Pulmonary artery endothelial cell (primary cell): ENCODE data around the gene MEAF6. TPM values are rescaled to one million over a fixed set of nuclear protein-coding genes. Genes with fewer than 3 reads are reported as not detected.
"Not testable (repeated sequence)": the region's sequence is repeated elsewhere in the genome, so short reads cannot be mapped to it uniquely, and the experiment has no call there.

Experiments used
- DNase-seq: peaks from one replicate; pipeline ENCODE4 v3.0.0-alpha.2; 2011; ENCODE audit warnings: low read depth, low spot score
- total RNA-seq: library from RNA; depleted of rRNA; stranded (reverse); fragments of >200 nt; gene quantifications from 2 replicates; pipeline ENCODE4 v1.2.3, GENCODE V29; 2014

MEAF6 gene
- total RNA-seq, 1 donor from 2014 or later: 41.0 TPM

DNA sequence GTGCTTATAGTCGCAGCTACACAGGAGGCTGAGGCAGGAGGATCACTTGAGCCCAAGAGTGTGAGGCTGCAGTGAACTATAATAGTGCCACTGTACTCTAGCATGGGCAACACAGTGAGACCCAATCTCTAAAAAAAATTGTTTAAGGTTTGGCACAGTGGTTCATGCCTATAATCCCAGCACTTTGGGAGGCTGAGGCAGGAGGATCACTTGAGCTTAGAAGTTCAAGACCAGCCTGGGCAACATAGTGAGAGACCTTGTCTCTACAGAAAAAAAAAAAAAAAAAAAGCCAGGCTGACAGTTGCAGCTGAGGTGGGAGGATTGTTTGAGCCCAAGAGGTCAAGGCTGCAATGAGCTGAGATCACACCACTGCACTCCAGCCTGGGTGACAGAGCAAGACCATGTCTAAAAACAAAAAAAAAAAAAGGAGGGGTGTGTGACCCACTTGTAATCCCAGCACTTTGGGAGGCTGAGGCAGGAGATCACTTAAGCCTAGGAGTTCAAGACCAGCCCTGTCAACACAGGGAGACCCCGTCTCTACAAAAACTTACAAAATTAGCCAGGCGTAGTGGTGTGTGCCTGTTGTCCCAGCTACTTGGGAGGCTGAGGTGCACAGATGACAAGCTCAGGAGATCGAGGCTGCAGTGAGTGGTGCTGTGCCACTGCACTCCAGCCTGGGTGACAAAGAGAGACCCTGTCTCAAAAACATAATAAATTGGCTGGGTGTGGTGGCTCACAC lies 18.0 kb upstream of the MEAF6 start:
- not testable (repeated sequence) for DNase-seq

DNA sequence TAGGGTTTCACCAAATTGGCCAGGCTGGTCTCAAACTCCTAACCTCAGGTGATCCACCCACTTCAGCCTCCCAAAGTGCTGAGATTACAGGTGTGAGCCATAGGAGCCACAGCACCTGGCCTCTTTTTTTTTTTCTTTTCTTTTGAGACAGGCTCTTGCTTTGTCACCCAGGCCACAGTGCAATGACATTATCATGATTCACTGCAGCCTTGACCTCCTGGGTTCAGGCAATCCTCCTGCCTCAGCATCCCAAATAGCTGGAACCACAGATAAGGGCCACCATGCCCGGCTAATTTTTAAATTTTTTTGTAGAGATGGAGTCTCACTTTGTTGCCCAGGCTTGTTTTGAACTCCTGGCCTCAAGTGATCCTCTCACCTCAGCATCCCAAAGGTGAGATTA lies 15.3 kb upstream of the MEAF6 start:
- not testable (repeated sequence) for DNase-seq

DNA sequence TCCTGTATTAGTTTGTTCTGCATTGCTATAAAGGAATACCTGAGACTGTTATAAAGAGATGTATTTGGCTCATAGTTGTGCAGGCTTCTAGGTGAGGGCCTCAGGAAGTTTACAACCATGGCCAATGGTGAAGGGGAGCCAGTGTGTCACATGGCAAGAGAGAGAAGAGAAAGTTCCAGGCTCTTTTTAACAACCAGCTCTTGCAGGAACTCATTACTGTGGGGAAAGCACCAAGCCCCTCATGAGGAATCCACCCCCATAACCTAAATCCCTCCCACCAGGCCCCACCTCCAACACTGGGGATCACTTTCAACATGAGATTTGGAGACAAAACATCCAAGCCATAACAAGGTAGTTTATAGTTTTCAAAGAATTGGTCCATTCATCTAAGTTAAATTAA lies 5.0 kb upstream of the MEAF6 start:
- DNase-seq: no peak

DNA sequence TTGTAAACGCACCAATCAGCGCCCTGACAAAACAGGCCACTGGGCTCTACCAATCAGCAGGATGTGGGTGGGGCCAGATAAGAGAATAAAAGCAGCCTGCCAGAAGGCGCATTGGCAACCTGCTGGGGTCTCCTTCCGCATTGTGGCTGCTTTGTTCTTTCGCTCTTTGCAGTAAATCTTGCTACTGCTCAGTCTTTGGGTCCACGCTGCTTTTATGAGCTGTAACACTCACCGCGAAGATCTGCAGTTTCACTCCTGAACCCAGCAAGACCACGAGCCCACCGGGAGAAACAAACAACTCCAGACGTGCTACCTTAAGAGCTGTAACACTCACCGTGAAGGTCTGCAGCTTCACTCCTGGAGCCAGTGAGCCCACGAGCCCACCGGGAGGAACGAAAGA lies 4.4 kb upstream of the MEAF6 start:
- not testable (repeated sequence) for DNase-seq

DNA sequence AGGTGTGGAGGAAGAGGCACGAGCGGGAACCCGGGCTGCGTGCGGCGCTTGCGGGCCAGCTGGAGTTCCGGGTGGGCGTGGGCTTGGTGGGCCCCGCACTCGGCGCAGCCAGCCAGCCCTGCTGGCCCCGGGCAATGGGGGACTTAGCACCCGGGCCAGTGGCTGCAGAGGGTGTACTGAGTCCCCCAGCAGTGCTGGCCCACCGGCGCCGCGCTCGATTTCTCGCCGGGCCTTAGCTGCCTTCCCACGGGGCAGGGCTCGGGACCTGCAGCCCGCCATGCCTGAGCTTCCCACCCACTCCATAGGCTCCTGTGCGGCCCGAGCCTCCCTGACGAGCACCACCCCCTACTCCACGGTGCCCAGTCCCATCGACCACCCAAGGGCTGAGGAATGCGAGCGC lies 3.7 kb upstream of the MEAF6 start:
- DNase-seq: not testable (repeated sequence)

DNA sequence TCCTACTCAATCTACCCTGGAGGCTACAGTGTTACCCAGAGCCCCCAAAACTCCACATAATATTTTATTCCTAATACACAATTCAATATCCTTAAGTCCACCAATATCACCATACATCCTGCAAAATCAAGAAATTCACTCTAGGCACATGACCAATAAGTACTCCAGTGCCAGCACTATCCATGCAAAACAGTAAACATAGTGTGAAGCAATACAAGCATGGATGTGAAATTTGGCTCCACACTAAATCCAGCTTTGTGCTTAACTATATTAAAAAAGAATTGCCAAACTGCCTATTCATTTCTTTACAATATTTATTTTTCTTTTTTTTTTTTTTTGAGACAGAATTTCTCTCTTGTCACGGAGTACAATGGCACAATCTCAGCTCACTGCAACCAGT lies 3.0 kb upstream of the MEAF6 start:
- DNase-seq: no peak

DNA sequence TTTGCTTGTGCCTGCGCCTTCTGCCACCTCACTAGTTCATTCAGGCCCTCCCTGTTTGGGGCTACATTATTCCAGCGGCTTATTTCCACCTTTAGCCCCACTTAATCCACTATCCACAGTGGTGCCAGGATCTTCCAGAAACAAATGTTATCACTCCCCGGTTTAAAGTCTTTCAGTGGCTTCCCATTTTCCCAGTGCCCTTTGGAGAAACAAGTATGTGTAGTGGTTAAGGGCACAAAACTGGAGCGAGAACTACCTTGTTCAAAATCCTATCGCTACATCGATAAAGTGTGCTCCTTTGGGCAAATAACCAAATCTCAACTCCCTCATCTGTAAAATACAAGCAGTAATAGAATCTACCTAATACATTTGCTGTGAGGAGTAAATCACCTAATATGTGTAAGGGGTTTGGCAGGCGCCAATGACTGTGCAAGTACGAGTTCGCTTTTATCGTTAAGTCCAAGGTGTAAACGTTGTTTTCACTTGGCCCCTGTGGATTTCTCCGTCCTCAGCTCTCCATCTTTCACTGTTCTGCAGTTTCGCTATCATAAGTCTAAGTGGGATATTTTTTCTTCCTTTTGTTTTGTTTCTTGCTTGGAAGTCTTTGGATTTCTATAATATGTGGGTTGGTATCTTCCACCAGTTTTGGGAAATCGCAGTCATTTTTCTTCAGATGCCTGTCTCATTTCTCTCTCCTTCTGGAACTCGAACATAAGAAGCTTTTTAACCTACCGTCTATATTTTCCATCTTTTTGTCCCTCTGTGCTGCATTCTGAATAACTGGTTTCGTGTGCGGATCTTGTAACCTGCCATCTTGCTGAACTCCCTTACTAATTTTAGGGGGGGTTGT lies 844 bp upstream of the MEAF6 start:
- no peak for DNase-seq

DNA sequence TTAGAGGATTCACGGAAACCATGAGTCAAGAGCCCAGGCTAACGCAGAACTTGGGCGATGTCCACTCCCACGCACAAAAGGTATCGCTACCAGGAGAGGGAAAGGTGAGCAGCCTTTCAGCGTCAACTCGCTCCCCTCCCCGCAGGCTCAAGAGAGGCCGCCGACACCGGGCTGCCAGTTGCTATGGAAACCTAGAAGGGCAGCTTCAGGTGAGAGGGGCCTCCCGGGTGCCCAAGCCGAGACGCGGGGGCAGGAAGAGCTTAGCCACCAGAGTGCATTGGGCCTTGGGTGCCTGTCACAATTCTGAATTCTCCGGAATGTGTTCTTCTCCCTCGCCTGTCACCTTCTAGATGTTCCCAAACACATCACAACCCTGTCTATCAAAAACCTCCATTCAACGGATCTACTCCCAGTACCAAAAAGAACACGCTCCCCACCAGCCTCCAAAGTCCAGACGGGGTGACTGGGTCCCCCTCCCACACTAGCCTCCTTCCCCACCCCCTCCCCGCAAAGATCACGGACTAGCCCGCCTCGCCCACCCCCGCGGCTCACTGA lies 694 bp downstream of the MEAF6 start:
- no peak for DNase-seq

DNA sequence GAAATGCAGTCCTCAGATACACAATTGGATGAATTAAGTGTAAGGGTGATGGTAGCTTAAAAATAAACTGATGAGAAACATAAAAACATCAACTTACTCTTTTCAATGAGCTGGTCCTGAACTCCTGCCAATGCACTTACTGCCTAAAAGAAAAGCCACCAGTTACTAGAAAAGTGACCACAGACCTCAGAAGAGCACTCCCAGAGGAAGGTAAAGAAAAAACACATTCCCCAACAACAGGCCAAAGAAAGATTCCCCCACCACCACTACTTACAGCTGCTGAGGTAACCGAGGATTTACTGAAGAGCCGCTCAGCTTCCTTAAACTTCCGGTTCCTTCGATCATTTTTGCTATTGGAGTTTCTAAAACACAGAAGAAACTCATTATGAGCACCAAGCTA lies 5.4 kb downstream of the MEAF6 start:
- DNase-seq: no peak

DNA sequence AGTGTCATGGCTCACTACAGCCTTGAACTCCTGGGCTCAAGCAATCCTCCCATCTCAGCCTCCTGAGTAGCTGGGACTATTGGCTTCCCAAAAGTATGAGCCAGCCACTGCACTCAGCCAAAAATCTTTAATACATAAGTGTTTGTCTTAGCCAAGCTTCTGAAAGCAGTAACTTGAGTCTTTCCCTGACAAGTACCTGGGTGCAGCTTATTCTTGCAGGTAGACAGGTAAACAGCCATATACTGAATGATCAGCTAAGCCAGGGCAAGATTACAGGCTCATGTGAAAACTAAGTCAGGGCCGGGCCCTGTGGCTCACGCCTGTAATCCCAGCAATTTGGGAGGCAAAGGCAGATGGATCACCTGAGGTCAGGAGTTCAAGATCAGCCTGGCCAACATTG lies 7.8 kb downstream of the MEAF6 start:
- no peak for DNase-seq

DNA sequence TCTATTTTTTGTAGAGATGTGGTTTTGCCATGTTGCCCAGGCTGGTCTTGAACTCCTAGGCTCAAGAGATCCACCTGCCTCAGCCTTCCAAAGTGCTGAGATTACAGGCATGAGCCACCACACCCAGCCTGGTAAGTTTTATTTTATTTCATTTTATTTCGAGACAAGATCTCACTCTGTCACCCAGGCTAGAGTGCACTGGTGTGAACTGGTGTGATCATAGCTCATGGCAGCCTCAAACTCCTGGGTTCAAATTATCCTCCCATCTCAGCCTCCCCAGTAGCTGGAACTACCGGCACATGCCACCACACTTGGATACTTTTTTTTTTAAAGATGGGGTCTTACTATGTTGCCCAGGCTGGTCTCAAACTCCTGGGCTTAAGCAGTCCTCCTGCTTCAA lies 11.8 kb downstream of the MEAF6 start:
- DNase-seq: not testable (repeated sequence)

DNA sequence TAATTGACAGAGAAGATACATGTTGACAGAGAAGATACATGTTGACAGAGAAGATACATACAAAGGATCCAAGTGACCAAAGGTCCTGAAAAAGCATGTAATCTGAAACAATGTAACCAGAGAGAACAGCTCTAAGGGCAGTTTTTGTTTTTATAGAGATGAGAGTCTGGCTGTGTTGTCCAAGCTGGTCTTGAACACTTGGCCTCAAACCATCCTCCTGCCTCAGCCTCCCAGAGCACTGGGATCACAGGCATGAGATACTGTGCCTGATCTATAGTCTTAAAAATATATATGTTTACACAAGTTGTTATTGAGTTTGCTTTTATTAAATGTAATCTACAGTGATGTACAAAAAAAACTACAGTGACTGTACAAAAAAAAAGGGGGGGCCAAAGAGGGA lies 12.5 kb downstream of the MEAF6 start:
- DNase-seq: no peak

DNA sequence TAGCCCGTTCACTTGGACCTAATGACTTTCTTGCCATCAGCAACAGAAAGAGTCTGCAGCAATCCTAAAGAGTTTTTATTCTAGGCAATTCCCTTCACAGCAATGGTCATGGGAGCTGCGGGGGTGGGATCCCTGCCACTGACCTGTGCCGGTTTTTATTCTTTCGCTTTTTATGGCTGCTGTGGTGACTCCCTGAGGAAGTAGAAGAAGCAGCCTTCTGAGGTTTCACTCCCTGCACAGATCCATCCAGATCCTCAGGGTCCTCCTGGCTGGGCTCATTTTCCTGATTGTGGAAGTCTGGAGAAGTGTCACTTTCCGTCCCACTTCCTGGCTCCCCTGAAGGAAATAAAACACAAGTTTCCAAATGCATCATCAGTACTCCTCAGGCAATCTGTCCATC lies 12.9 kb downstream of the MEAF6 start:
- no peak for DNase-seq

DNA sequence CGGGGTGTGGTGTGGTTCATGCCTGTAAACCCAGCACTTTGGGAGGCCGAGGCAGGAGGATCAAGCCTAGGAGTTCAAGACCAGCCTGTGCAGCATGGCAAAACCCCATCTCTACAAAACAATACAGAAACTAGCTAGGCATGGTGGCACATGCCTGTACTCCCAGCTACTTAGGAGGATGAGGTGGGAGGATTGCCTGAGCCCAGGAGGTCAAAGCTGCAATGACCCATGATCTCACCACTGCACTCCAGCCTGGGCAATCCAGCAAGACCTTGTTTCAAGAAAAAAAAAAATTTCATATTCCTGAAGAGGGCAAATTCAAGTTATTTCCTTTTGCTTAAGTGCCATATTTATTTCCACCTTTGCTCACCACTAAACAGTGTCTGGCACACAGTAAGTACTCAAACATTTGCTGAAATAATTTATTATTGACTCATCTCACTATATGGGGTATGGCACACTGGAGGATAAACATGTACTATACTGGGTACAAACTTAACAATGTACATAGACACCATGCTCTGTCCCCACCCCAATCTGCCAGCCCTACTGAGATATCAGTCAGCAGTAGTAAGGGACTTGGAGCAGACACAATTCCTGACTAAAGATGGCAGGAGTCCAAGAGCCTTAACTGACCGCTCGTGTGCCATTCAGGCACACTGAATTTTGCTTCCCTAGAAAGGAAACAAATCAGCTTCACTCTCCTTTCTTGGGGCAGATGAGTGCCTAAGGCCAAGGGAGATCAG lies 15.5 kb downstream of the MEAF6 start:
- DNase-seq: peak; percentile 56

DNA sequence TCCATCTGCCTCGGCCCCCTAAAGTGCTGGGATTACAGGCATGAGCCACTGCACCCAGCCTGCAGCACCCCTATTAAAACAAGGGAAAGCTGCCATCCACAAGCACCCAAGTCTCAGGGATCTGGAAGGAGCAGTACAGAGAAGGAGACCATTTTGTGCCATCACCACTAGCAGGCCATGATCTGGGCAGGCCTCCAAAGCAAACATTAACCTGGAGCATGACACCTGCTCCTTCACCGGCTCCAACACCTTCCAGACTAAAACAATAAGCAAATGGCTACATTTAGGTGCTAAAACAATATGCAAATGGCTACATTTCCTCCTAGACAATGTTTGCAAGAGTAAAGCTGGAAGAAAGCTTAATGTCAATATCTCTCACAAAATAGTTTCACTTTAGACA lies 16.7 kb downstream of the MEAF6 start:
- no peak for DNase-seq

DNA sequence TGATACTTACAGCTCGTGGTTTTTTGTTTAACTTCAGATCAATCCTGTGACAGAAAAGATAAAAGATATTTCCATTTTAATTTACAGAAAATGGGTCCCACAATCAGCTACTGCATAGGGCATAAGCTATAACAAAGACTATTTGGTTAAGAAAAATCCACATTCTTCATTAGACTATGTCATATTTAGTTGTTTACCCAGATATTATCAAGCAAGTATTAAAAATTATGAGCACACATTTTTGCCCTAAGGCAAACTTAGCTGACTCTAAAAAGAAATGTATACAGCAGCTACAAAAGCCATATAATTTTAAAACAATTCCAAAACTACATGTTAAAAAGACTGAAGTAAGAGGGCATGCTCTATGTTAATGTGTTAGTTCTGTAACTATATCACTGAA lies 18.7 kb downstream of the MEAF6 start:
- DNase-seq: no peak

DNA sequence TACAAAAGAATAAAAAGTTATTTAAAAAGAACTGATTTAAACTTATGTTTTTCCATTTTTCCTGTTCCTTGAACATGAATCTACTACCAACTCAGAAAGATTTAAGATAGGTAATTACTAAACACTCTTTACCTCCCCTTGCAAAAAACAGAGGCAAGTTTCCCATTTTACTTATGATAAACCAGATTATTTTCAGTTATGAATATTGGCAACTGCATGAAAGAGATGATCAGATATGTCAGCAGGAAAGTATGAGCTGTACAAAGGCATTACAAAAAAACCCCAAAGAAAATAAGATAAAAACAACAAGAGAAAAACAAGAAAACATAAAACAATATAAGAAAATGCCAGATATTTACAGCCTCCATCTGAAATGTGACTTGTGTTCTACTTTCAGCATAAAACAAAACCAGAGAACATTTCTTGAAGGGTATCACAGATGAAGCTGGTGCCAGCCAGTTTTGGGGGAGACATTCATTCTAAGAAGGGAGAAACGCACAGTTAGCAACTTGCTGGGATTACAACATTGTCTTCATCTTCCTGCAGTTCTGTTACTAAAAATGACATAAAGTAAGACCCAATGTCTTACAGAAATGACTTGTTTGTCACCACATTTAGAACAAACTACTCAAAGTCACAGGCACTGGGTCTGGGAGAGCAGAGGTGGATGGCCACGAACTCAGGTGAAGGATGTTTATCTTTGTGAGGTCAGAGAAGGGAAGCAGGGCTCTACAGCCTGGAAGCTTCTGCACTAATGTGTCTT lies 21.0 kb downstream of the MEAF6 start:
- DNase-seq: no peak

DNA sequence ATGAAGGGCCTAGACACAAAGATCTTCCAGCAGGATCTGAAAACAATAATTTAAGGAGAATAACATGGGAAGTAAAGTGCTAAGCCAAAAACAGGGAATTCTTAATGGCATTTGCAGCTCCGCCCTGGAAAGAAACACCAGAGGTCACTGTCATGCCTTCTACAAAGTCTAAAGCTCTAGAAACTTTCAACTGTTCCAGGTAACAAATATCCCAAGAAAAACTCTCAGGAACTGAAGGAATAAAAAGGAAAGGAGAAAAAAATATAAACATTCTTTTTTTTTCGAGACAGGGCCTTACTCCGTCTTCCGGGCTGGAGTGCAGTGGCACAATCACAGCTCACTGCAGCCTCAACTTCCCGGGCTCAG lies 27.0 kb downstream of the MEAF6 start:
- no peak for DNase-seq

DNA sequence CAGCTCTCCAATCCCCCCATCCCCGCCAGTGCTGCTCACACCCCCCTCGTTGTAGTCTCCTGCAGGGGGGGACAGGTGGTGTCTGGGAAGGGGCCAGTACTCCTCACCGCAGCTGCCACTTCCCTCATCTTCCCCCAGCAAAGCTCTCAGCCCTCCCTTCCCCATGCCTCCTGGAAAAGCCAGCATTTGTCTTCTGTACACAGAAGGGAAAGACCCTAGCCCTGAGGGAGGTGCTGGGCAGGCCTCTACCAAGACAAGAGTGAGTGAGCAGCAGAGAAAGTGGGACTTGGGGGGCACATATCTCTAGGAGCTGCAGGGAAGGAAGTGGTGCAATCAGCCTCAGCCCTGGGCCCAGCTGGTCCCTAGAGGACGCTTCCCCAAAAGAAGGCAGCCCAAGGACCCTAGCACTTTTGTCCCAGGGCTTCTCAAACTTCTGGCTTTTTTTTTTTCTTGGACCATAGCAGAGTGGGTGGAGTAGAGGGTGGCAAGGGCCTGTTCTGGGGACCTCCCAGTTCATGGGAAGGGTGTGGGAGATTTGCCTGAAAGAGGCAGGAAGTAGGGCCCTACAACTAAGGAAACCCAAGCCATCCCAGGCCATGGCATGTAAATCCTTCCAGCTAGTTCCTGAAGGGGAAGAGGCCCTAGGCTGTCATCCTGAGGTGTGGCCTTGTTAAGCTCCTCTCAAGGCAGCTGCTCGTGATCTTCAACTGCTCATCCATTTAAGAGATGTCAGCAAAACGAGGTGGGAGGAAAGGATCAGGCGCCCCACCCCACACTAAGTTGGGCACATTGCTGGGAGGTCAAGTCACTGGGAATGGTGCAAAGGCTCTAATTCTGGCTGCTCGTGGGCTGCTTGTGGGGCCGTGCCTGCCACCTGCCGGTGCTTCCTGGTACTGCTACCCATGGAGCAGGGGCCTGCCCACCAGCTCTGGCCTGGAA lies 27.6 kb downstream of the MEAF6 start:
- DNase-seq: no peak
